Measurements from ENCODE around the gene HAUS3. TPM values are rescaled to one million over a fixed set of nuclear protein-coding genes. Genes with fewer than 3 reads are reported as not detected.

Gene HAUS3
- total RNA-seq, 1 experiment from 2014 or later = 18.0 TPM

- Histone ChIP-seq H4K5ac (ENCODE audit: insufficient read length, low read depth, low read length) (no peak overlapping the region), H3K27me3 (ENCODE audit: insufficient read depth, low read length) (no peaks in the 10 kb centered on the region), H3K23me2 (ENCODE audit: insufficient read length, low read depth, low read length, poor library complexity, severe bottlenecking) (no peaks in the 10 kb centered on the region), H3K9ac (ENCODE audit: extremely low read depth, insufficient read length, low read length) (no peak overlapping the region), H2AK5ac (ENCODE audit: insufficient read length, low read length) (no peak overlapping the region), H3T11ph (ENCODE audit: low read length) (no peak overlapping the region), H3K27ac (ENCODE audit: insufficient read length, low read depth, low read length) (no peak overlapping the region), H2BK20ac (ENCODE audit: low read depth, low read length, poor library complexity, severe bottlenecking) (no peak overlapping the region), H4K20me1 (ENCODE audit: control insufficient read depth, insufficient read depth, insufficient read length) (no peaks in the 10 kb centered on the region), H2AFZ (ENCODE audit: low read length) (no peak overlapping the region), H3K56ac (ENCODE audit: insufficient read length, low read depth, low read length) (no peak overlapping the region), H3K79me2 (ENCODE audit: insufficient read depth, low read length) (no peaks in the 10 kb centered on the region), H3K23ac (ENCODE audit: insufficient read length, low read depth, low read length) (no peak overlapping the region), H3K18ac (ENCODE audit: insufficient read length, low read depth, low read length) (no peak overlapping the region), H3K4me1 (ENCODE audit: insufficient read depth, low read length) (peaks cover 2% of the 10 kb centered on the region; the same call in 1 of the 2 replicates), H2BK120ac (ENCODE audit: low read depth, low read length, poor library complexity, severe bottlenecking) (no peak overlapping the region), H3K79me1 (ENCODE audit: insufficient read depth, low read depth, low read length, poor library complexity, severe bottlenecking) (no peaks in the 10 kb centered on the region), H2BK12ac (ENCODE audit: insufficient read length, low read depth, low read length) (no peak overlapping the region), H3K4ac (ENCODE audit: low read depth, low read length) (no peak overlapping the region), H4K8ac (replicated peaks; ENCODE audit: insufficient read length, low read depth, low read length) (no peak overlapping the region), H3K14ac (ENCODE audit: insufficient read depth, low read length) (no peak overlapping the region; the same call in 1 of the 2 replicates), H3K9me3 (ENCODE audit: control insufficient read depth, low read depth, low read length) (no peaks in the 10 kb centered on the region), H4K91ac (ENCODE audit: insufficient read length, low read depth, low read length) (no peak overlapping the region), H2BK15ac (ENCODE audit: low read depth, low read length) (no peak overlapping the region), H2BK5ac (ENCODE audit: insufficient read length, low read length) (no peak overlapping the region), H3K4me2 (ENCODE audit: insufficient read depth, insufficient read length, low read length) (no peak overlapping the region)
- H3K9me3 Mint-ChIP-seq = no peaks in the 10 kb centered on the region
- no peak overlapping the region for H3K4me3 Mint-ChIP-seq
- no peaks in the 10 kb centered on the region for H3K36me3 Mint-ChIP-seq (ENCODE audit: insufficient read depth in 1 of 3, low read depth in 3 of 3)
- TF ChIP-seq, protein P1, sequence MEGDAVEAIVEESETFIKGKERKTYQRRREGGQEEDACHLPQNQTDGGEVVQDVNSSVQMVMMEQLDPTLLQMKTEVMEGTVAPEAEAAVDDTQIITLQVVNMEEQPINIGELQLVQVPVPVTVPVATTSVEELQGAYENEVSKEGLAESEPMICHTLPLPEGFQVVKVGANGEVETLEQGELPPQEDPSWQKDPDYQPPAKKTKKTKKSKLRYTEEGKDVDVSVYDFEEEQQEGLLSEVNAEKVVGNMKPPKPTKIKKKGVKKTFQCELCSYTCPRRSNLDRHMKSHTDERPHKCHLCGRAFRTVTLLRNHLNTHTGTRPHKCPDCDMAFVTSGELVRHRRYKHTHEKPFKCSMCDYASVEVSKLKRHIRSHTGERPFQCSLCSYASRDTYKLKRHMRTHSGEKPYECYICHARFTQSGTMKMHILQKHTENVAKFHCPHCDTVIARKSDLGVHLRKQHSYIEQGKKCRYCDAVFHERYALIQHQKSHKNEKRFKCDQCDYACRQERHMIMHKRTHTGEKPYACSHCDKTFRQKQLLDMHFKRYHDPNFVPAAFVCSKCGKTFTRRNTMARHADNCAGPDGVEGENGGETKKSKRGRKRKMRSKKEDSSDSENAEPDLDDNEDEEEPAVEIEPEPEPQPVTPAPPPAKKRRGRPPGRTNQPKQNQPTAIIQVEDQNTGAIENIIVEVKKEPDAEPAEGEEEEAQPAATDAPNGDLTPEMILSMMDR (conservative IDR thresholded peaks at IDR 0.05) = no peak
- H3K4me1 Mint-ChIP-seq = peaks cover 15 to 24% of the 10 kb centered on the region in 2 experiments
- DNase-seq = no peak
- peak overlapping the region in 1 of 3 experiments; percentile 80; a peak in 1 of 7 replicates for H3K27ac Mint-ChIP-seq
- no CpG with 5 or more reads among the region's 5 CpGs for WGBS (ENCODE audit: extremely low coverage, insufficient read length, low lambda C conversion rate)
- no peaks in the 10 kb centered on the region for H3K27me3 Mint-ChIP-seq (ENCODE audit: low read depth)
Observed at GRCh38 chr4:2266821-2267220, 24.9 kb upstream of the HAUS3 start.
